Naive B cell (primary cell): ENCODE data around the gene FBXO44. TPM values are rescaled to one million over a fixed set of nuclear protein-coding genes. Genes with fewer than 3 reads are reported as not detected.

Experiments
- ATAC-seq, 2 donors: fragments of 150-1000 bp; cut with Tn5 transposase; 2 replicates each; pipeline ENCODE4 v1.10.0; 2021; ENCODE audit warnings: low read depth in 2 of 2, mild to moderate bottlenecking in 2 of 2, moderate library complexity in 2 of 2
- DNase-seq: peaks from one replicate; pipeline ENCODE4 v3.0.0; 2022
- H3K27ac Mint-ChIP-seq, 6 donors: one replicate each; pipeline ENCODE4 v1.8.0; 2020 to 2022; ENCODE audit warnings: mild to moderate bottlenecking in 6 of 6, mixed read lengths in 6 of 6, moderate library complexity in 5 of 6, inconsistent platforms in 2 of 6
- H3K27me3 Mint-ChIP-seq, 3 donors: one replicate each; pipeline ENCODE4 v1.8.0; 2021 to 2022; ENCODE audit warnings: mixed read lengths in 3 of 3, mild to moderate bottlenecking in 1 of 3
- H3K36me3 Mint-ChIP-seq, 2 donors: one replicate each; pipeline ENCODE4 v1.8.0; 2020 to 2022; ENCODE audit warnings: mixed read lengths in 2 of 2, inconsistent platforms in 1 of 2, mild to moderate bottlenecking in 1 of 2
- H3K4me1 Mint-ChIP-seq, 3 donors: one replicate each; pipeline ENCODE4 v1.8.0; 2020 to 2022; ENCODE audit warnings: mixed read lengths in 3 of 3, inconsistent platforms in 1 of 3, mild to moderate bottlenecking in 1 of 3, moderate library complexity in 1 of 3
- H3K4me3 Mint-ChIP-seq, 8 donors: one replicate each; pipeline ENCODE4 v1.8.0; 2020 to 2022; ENCODE audit warnings: mild to moderate bottlenecking in 8 of 8, mixed read lengths in 8 of 8, moderate library complexity in 8 of 8, inconsistent platforms in 2 of 8
- H3K9me3 Mint-ChIP-seq, 7 donors: one replicate each; pipeline ENCODE4 v1.8.0; 2020 to 2022; ENCODE audit warnings: mixed read lengths in 7 of 7, mild to moderate bottlenecking in 5 of 7, inconsistent platforms in 2 of 7, moderate library complexity in 1 of 7
- polyA plus RNA-seq, 6 donors: library from polyadenylated mRNA; unstranded; fragments of 300-500 nt; fragmentation: Illumina TruSeq; gene quantifications; one replicate each; pipeline ENCODE4 v1.2.3, GENCODE V29; 2021; ENCODE audit warnings: low read depth in 6 of 6

FBXO44 gene
- polyA plus RNA-seq, 6 donors from 2014 or later, result 7.0 to 15.2 (median 11.2) TPM

DNA sequence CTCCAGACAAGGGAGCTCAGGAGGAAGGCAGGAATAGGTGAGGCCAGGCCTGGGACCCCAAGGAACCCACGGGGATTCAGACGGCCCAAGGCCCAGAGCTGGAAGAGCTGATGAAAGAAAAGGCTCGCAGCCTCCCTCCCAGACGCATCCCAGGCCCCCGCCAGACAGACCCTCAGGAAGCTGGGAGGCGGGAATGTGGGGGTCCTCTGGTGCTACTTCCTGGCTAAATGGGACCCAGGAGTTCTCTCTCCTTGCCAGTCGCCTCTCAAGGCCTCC is 878 bp upstream of the FBXO44 start:
- no peak for ATAC-seq
- no peak for DNase-seq
- H3K4me3 Mint-ChIP-seq, result peak overlapping the region; percentile 72 to 84 (median 76)
- peaks cover 15 to 30% (median 27%) of the 10 kb centered on the region in 3 donors for H3K4me1 Mint-ChIP-seq
- peaks cover 0 to 2% (median 0%) of the 10 kb centered on the region in 7 donors for H3K9me3 Mint-ChIP-seq
- peak overlapping the region in 1 of 6 donors; percentile 16 for H3K27ac Mint-ChIP-seq
- no peaks in the 10 kb centered on the region for H3K36me3 Mint-ChIP-seq
- peaks cover 0 to 12% (median 0%) of the 10 kb centered on the region in 3 donors for H3K27me3 Mint-ChIP-seq

DNA sequence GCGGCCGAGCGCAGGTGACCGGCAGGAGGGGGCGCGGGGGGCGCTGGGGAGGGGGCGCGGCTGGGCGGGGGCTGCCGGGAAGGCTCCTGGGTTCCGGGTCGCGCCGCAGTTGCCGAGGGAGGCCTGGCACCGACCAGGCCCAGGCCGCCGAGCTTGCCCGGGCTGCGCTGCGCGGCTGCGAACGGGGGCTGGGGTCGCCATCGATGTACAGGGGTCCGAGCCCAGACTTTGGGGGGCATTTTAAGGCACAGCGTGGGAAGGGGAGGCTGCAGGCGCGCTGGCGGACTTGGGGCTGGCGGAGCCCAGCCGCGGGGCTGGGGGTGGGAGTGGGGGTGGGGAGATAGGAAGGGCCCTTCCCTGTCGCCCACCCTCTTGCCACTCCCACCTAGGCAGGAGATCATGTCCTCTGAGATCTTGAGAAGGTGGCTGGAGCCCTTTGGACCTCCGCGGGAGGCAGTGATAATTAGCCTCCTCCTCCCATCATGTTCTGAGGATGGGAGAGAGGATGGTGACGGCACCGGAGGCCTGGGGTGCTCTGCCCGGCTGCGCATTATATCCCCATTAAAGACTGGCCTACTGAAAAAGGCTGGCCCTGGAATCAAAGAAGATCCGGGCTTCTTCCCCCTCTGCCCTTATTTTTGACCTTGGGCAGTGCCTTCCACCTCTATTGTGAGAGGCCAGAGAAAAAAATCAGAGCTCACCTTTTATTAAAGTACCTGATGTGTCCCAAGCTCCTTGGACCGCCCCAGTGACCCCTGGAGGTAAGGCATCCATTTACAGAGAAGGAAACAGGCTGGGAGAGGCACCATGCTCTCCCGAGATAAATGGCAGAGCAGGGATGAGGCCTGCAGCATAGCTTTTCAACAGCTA is 497 bp downstream of the FBXO44 start:
- no peaks in the 10 kb centered on the region for H3K9me3 Mint-ChIP-seq
- peak overlapping the region in 2 of 6 donors; percentile 20 to 21 for H3K27ac Mint-ChIP-seq
- no peaks in the 10 kb centered on the region for H3K36me3 Mint-ChIP-seq
- H3K4me3 Mint-ChIP-seq, result peak overlapping the region; percentile 64 to 92 (median 80)
- H3K4me1 Mint-ChIP-seq, result peaks cover 8 to 20% (median 20%) of the 10 kb centered on the region in 3 donors
- ATAC-seq, result peak; percentile 20 to 28
- no peak for DNase-seq
- H3K27me3 Mint-ChIP-seq, result peaks cover 0 to 6% (median 0%) of the 10 kb centered on the region in 3 donors

- ATAC-seq, result no peak
- Mint-ChIP-seq H3K4me3 (peak overlapping the region in 1 of 8 donors; percentile 30), H3K27ac (peak overlapping the region in 1 of 6 donors; percentile 18), H3K27me3 (no peaks in the 10 kb centered on the region), H3K36me3 (no peaks in the 10 kb centered on the region), H3K4me1 (peaks cover 0 to 8% (median 8%) of the 10 kb centered on the region in 3 donors), H3K9me3 (no peaks in the 10 kb centered on the region)
- no peak for DNase-seq
These were observed 3.0 kb downstream of the FBXO44 start for GRCh38 chr1:11657654-11658053.

GRCh38 chr1:11658542-11658941 is 3.9 kb downstream of the FBXO44 start:
- DNase-seq (no peak), ATAC-seq (no peak)
- H3K4me3 Mint-ChIP-seq, result no peak overlapping the region
- H3K36me3 Mint-ChIP-seq, result no peaks in the 10 kb centered on the region
- H3K27me3 Mint-ChIP-seq, result no peaks in the 10 kb centered on the region
- no peak overlapping the region for H3K27ac Mint-ChIP-seq
- no peaks in the 10 kb centered on the region for H3K9me3 Mint-ChIP-seq
- H3K4me1 Mint-ChIP-seq, result peaks cover 0 to 17% (median 2%) of the 10 kb centered on the region in 3 donors

DNA sequence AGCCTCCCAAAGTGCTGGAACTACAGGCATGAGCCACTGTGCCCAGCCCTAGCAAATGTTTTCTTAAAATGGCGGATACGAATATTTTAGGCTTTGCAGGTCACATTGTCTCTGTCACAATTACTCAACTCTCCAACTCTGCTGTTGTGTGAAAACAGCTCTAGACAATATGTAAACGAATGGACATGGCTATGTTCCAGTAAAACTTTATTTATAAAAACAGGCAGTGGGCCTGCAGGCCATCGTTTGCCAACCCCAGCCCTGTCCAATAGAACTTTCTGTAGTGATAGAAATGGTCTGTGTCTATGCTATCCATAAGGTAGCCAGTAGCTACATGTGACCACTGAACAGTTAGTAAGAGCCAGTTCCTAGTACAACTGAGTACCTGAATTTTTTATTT is 5.1 kb downstream of the FBXO44 start:
- Mint-ChIP-seq H3K4me3 (peak overlapping the region in 2 of 8 donors; percentile 41 to 69), H3K36me3 (no peaks in the 10 kb centered on the region), H3K4me1 (peaks cover 0 to 19% (median 0%) of the 10 kb centered on the region in 3 donors), H3K27me3 (no peaks in the 10 kb centered on the region), H3K27ac (no peak overlapping the region), H3K9me3 (no peaks in the 10 kb centered on the region)
- no peak for DNase-seq
- ATAC-seq, result no peak

- Mint-ChIP-seq H3K27me3 (no peaks in the 10 kb centered on the region), H3K36me3 (no peaks in the 10 kb centered on the region), H3K4me1 (peaks cover 0 to 13% (median 0%) of the 10 kb centered on the region in 3 donors), H3K9me3 (no peaks in the 10 kb centered on the region), H3K4me3 (peak overlapping the region in 1 of 8 donors; percentile 71), H3K27ac (peak overlapping the region in 1 of 6 donors; percentile 33)
- no peak for DNase-seq
- ATAC-seq, result no peak
These were observed 6.4 kb downstream of the FBXO44 start for GRCh38 chr1:11661103-11661502.

- DNase-seq (peak; percentile 32), ATAC-seq (peak; percentile 60 to 61)
- no peaks in the 10 kb centered on the region for H3K27me3 Mint-ChIP-seq
- H3K27ac Mint-ChIP-seq, result peak overlapping the region in 3 of 6 donors; percentile 81 to 93 (median 85)
- H3K9me3 Mint-ChIP-seq, result no peaks in the 10 kb centered on the region
- H3K4me1 Mint-ChIP-seq, result peaks cover 0 to 16% (median 4%) of the 10 kb centered on the region in 3 donors
- H3K4me3 Mint-ChIP-seq, result peak overlapping the region; percentile 69 to 93 (median 89)
- H3K36me3 Mint-ChIP-seq, result no peaks in the 10 kb centered on the region
These were observed 9.8 kb downstream of the FBXO44 start for GRCh38 chr1:11664336-11665065.

DNA sequence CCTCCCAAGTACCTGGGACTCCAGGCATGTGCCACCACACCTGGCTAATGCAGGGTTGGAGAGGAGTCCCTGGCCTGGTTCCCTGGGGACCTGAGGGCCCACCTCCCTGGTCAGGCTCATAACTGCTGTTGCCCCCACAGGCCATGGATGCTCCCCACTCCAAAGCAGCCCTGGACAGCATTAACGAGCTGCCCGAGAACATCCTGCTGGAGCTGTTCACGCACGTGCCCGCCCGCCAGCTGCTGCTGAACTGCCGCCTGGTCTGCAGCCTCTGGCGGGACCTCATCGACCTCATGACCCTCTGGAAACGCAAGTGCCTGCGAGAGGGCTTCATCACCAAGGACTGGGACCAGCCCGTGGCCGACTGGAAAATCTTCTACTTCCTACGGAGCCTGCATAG is 13.8 kb downstream of the FBXO44 start:
- Mint-ChIP-seq H3K27ac (no peak overlapping the region), H3K9me3 (no peaks in the 10 kb centered on the region), H3K4me1 (peaks cover 8 to 10% (median 9%) of the 10 kb centered on the region in 3 donors), H3K4me3 (peak overlapping the region in 2 of 8 donors; percentile 33 to 51), H3K36me3 (no peaks in the 10 kb centered on the region), H3K27me3 (no peaks in the 10 kb centered on the region)
- ATAC-seq (no peak), DNase-seq (no peak)

- Mint-ChIP-seq H3K27ac (peak overlapping the region in 3 of 6 donors; percentile 79 to 94 (median 83)), H3K9me3 (no peaks in the 10 kb centered on the region), H3K4me1 (peaks cover 6 to 11% (median 11%) of the 10 kb centered on the region in 3 donors), H3K36me3 (no peaks in the 10 kb centered on the region), H3K4me3 (no peak overlapping the region), H3K27me3 (no peaks in the 10 kb centered on the region)
- DNase-seq (no peak), ATAC-seq (peak; percentile 46 to 58)
These were observed 16.1 kb downstream of the FBXO44 start for GRCh38 chr1:11670747-11671146.

- DNase-seq (no peak), ATAC-seq (no peak)
- no peaks in the 10 kb centered on the region for H3K36me3 Mint-ChIP-seq
- H3K9me3 Mint-ChIP-seq, result no peaks in the 10 kb centered on the region
- no peak overlapping the region for H3K4me3 Mint-ChIP-seq
- H3K27me3 Mint-ChIP-seq, result no peaks in the 10 kb centered on the region
- H3K4me1 Mint-ChIP-seq, result peaks cover 6 to 12% (median 11%) of the 10 kb centered on the region in 3 donors
- no peak overlapping the region for H3K27ac Mint-ChIP-seq
These were observed 16.5 kb downstream of the FBXO44 start for GRCh38 chr1:11671205-11671543.

DNA sequence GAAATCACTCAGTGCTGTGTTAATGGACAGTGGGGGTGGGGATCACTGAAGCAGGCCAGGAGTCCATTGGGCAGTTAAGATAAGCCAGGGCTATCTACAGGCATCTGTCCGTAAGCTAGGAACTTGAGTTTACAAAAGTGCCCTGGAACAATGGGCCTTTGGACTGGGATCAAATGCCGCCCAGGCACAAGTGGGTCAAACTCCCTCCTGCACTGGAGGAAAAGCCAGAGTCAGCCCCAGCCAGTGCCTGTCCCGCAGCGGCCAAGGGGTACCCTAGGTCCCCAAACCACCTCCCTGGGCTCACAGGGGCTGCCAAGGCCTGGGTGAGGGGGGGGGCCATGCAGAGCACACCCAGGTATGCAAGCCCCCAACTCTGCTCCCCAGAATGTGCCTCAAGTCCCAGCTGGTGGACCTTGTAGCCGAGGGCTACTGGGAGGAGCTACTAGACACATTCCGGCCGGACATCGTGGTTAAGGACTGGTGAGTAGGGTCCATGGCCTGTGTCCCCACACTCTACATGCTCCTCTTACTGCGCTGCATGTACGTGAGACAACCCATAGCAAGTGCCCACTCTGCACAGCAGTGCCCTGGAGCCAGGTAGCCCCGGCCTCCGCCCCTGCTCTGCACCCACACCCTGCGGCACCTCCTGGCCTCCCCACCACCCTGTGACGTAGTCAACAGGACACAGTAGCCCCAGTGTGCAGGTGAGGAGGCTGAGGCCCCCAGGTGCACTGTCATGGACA is 17.0 kb downstream of the FBXO44 start:
- ATAC-seq (no peak), DNase-seq (no peak)
- Mint-ChIP-seq H3K27ac (no peak overlapping the region), H3K4me3 (no peak overlapping the region), H3K4me1 (peaks cover 6 to 12% (median 11%) of the 10 kb centered on the region in 3 donors), H3K9me3 (no peaks in the 10 kb centered on the region), H3K36me3 (no peaks in the 10 kb centered on the region), H3K27me3 (no peaks in the 10 kb centered on the region)

DNA sequence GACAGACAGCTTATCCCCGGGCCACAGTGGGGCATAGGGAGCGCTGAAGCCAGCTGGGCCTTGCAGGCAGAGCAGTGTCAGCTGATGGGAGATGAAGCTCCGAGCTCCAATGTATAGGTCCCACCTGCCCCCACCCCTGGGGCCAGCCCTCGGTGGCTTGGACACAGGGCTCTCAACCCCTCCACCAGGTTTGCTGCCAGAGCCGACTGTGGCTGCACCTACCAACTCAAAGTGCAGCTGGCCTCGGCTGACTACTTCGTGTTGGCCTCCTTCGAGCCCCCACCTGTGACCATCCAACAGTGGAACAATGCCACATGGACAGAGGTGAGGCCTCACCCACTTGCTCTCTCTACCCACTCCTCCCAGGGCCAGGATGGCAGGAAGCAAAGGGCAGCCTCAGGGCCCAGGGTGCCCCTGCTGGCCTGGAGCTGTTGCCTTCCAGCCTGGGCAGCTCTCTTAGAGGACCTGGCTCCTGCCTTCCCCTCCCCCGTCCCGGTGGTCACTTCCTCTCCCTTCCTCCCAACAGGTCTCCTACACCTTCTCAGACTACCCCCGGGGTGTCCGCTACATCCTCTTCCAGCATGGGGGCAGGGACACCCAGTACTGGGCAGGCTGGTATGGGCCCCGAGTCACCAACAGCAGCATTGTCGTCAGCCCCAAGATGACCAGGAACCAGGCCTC is 18.6 kb downstream of the FBXO44 start:
- Mint-ChIP-seq H3K36me3 (no peaks in the 10 kb centered on the region), H3K27me3 (no peaks in the 10 kb centered on the region), H3K9me3 (no peaks in the 10 kb centered on the region), H3K4me1 (peaks cover 6 to 16% (median 12%) of the 10 kb centered on the region in 3 donors), H3K4me3 (no peak overlapping the region), H3K27ac (no peak overlapping the region)
- ATAC-seq (no peak), DNase-seq (no peak)

GRCh38 chr1:11674488-11674887 is 19.8 kb downstream of the FBXO44 start:
- Mint-ChIP-seq H3K4me1 (peaks cover 8 to 22% (median 11%) of the 10 kb centered on the region in 3 donors), H3K4me3 (peak overlapping the region in 1 of 8 donors; percentile 44), H3K27ac (peak overlapping the region in 1 of 6 donors; percentile 36), H3K9me3 (no peaks in the 10 kb centered on the region), H3K36me3 (no peaks in the 10 kb centered on the region), H3K27me3 (no peaks in the 10 kb centered on the region)
- DNase-seq (no peak), ATAC-seq (no peak)
